ENCODE data around the gene KRTCAP2.
"Not testable (repeated sequence)": the region's sequence is repeated elsewhere in the genome, so short reads cannot be mapped to it uniquely, and the experiment has no call there.

The KRTCAP2 gene

DNA sequence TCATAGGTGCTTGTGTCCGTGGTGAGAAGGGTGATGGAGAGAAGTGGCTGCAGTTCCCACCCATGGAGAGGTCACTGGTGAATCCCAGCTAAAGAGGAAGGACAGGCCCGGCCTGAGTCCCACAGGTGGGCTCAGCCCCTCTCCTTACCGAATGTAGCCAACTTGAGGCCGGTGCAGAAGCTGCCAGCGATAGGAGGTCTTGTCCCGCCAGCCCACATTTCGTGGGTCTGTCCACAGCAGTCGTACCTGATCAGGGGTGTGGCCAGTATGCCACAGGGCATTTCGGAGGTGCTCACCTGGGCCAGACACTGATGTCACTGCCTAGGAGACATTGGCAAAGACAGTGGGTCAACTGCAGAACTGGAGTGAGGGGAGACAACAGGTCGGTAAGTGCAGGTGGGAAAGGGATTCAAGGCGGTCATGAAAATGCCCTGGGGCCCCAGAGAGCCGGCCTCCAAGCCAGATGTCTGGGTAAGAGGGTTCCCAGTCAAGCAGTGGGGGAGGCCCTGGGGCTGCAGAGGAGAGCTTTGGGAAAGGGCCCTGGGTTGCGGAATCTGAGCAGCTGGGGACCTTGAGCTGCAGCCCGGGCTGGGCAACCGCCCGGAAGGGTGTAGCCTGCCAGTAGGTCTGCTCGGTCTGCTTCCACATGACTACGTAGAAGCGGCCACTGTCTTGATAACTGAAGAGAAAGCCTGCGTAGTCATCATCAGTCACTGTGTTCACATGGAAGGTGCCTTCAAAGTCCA is 24.0 kb upstream of the KRTCAP2 start:
- Histone ChIP-seq H3K36me3 (ENCODE audit: insufficient read depth, low read length) (peaks cover 12% of the 10 kb centered on the region), H3K9ac (ENCODE audit: low read depth, low read length) (no peak overlapping the region), H3K4me3 (ENCODE audit: low read length) (no peak overlapping the region), H3K4me1 (ENCODE audit: control insufficient read depth, insufficient read depth, low read length) (peaks cover 28% of the 10 kb centered on the region), H3K4me2 (ENCODE audit: low read length) (no peak overlapping the region), H3K9me3 (replicated peaks; ENCODE audit: low read length) (no peaks in the 10 kb centered on the region), H3K27me3 (ENCODE audit: control insufficient read depth, insufficient read depth, low read length) (no peaks in the 10 kb centered on the region)

DNA sequence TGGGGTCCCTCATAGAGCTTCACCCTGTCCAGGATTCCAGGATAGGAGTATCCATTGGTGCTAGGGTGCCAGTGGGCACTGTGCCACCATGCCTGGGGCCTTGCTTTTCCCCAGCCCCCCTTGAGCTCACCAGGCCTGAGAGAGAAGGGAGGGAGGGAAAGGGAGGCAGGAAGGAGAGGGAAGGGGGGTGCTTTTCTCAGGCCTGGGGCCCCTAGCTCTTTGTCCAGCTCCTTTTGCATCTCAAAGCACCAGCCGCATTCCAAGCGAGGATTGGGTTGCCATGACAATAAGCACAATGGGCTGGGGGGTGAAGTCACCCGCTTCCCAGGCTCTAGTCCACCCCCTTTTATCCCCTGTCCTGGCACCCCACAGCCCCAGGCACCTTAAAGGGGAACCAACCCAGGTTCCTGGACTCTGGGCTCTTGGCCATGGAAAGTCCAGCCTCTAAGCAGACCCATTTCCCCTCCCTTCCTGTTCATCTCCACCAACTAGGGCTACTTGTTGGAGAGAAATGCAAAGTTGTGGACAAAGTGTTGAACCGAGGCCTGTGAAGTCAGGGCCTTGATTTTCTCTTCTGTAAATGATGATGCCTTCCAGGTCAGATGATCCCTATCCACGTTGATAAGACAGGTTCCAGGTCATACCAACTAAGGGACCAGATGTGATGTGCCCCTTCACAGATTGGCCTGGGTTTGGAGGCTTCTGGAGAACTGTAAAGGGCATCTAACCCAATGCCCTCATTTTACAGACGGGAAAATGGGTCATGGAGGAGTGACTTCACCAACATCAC is 23.2 kb upstream of the KRTCAP2 start:
- H3K4me1 ChIP-seq (ENCODE audit: control insufficient read depth, insufficient read depth, low read length), result peaks cover 28% of the 10 kb centered on the region
- no peaks in the 10 kb centered on the region for H3K9me3 ChIP-seq (replicated peaks; ENCODE audit: low read length)
- no peak overlapping the region for H3K9ac ChIP-seq (ENCODE audit: low read depth, low read length)
- H3K4me3 ChIP-seq (ENCODE audit: low read length), result peak overlapping the region; percentile 77
- H3K4me2 ChIP-seq (ENCODE audit: low read length), result peak overlapping the region; percentile 96
- H3K27me3 ChIP-seq (ENCODE audit: control insufficient read depth, insufficient read depth, low read length), result no peaks in the 10 kb centered on the region
- peaks cover 9% of the 10 kb centered on the region for H3K36me3 ChIP-seq (ENCODE audit: insufficient read depth, low read length)

GRCh38 chr1:155195201-155196102 is 22.3 kb upstream of the KRTCAP2 start:
- Histone ChIP-seq H3K9me3 (replicated peaks; ENCODE audit: low read length) (no peaks in the 10 kb centered on the region), H3K36me3 (ENCODE audit: insufficient read depth, low read length) (peaks cover 9% of the 10 kb centered on the region), H3K4me1 (ENCODE audit: control insufficient read depth, insufficient read depth, low read length) (peaks cover 28% of the 10 kb centered on the region), H3K4me3 (ENCODE audit: low read length) (peak overlapping the region; percentile 77), H3K4me2 (ENCODE audit: low read length) (peak overlapping the region; percentile 96), H3K27me3 (ENCODE audit: control insufficient read depth, insufficient read depth, low read length) (no peaks in the 10 kb centered on the region), H3K9ac (ENCODE audit: low read depth, low read length) (peak overlapping the region; percentile 88)

GRCh38 chr1:155193991-155194240 is 20.8 kb upstream of the KRTCAP2 start:
- H3K27me3 ChIP-seq (ENCODE audit: control insufficient read depth, insufficient read depth, low read length); H3K36me3 ChIP-seq (ENCODE audit: insufficient read depth, low read length); H3K9me3 ChIP-seq (replicated peaks; ENCODE audit: low read length): not testable (repeated sequence)
- H3K4me1 ChIP-seq (ENCODE audit: control insufficient read depth, insufficient read depth, low read length), result peaks cover 28% of the 10 kb centered on the region
- H3K4me3 ChIP-seq (ENCODE audit: low read length), result peak overlapping the region; percentile 77
- H3K4me2 ChIP-seq (ENCODE audit: low read length), result peak overlapping the region; percentile 96
- H3K9ac ChIP-seq (ENCODE audit: low read depth, low read length), result peak overlapping the region; percentile 88

- Histone ChIP-seq H3K9me3 (replicated peaks; ENCODE audit: low read length) (no peaks in the 10 kb centered on the region), H3K27me3 (ENCODE audit: control insufficient read depth, insufficient read depth, low read length) (no peaks in the 10 kb centered on the region), H3K4me3 (ENCODE audit: low read length) (peak overlapping the region; percentile 77), H3K9ac (ENCODE audit: low read depth, low read length) (peak overlapping the region; percentile 88), H3K4me2 (ENCODE audit: low read length) (peak overlapping the region; percentile 96), H3K4me1 (ENCODE audit: control insufficient read depth, insufficient read depth, low read length) (peaks cover 28% of the 10 kb centered on the region), H3K36me3 (ENCODE audit: insufficient read depth, low read length) (peaks cover 7% of the 10 kb centered on the region)
Observed at GRCh38 chr1:155193275-155193990, 20.3 kb upstream of the KRTCAP2 start.

GRCh38 chr1:155192346-155193274 is 19.5 kb upstream of the KRTCAP2 start:
- H3K9ac ChIP-seq (ENCODE audit: low read depth, low read length), result peak overlapping the region; percentile 88
- peak overlapping the region; percentile 77 for H3K4me3 ChIP-seq (ENCODE audit: low read length)
- H3K4me2 ChIP-seq (ENCODE audit: low read length), result peak overlapping the region; percentile 96
- no peaks in the 10 kb centered on the region for H3K27me3 ChIP-seq (ENCODE audit: control insufficient read depth, insufficient read depth, low read length)
- peaks cover 28% of the 10 kb centered on the region for H3K4me1 ChIP-seq (ENCODE audit: control insufficient read depth, insufficient read depth, low read length)
- no peaks in the 10 kb centered on the region for H3K36me3 ChIP-seq (ENCODE audit: insufficient read depth, low read length)
- H3K9me3 ChIP-seq (replicated peaks; ENCODE audit: low read length), result no peaks in the 10 kb centered on the region

DNA sequence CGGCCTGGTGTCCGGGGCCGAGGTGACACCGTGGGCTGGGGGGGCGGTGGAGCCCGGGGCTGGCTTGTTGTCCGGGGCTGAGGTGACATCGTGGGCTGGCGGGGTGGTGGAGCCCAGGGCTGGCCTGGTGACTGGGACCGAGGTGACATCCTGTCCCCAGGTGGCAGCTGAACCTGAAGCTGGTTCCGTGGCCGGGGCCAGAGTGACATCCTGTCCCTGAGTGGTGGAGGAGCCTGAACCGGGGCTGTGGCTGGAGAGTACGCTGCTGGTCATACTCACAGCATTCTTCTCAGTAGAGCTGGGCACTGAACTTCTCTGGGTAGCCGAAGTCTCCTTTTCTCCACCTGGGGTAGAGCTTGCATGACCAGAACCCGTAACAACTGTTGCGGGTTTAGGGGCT is 18.8 kb upstream of the KRTCAP2 start:
- peaks cover 28% of the 10 kb centered on the region for H3K4me1 ChIP-seq (ENCODE audit: control insufficient read depth, insufficient read depth, low read length)

GRCh38 chr1:155189926-155190325 is 16.8 kb upstream of the KRTCAP2 start:
- H3K4me1 ChIP-seq (ENCODE audit: control insufficient read depth, insufficient read depth, low read length), result peaks cover 19% of the 10 kb centered on the region
- H3K4me2 ChIP-seq (ENCODE audit: low read length); H3K9me3 ChIP-seq (replicated peaks; ENCODE audit: low read length); H3K27me3 ChIP-seq (ENCODE audit: control insufficient read depth, insufficient read depth, low read length); H3K4me3 ChIP-seq (ENCODE audit: low read length); H3K36me3 ChIP-seq (ENCODE audit: insufficient read depth, low read length); H3K9ac ChIP-seq (ENCODE audit: low read depth, low read length): not testable (repeated sequence)

More for the DNA sequence above, 18.8 kb upstream of the KRTCAP2 start:
- H3K9me3 ChIP-seq (replicated peaks; ENCODE audit: low read length), result no peaks in the 10 kb centered on the region
- H3K36me3 ChIP-seq (ENCODE audit: insufficient read depth, low read length), result no peaks in the 10 kb centered on the region
- H3K4me3 ChIP-seq (ENCODE audit: low read length), result no peak overlapping the region
- H3K4me2 ChIP-seq (ENCODE audit: low read length), result no peak overlapping the region
- no peak overlapping the region for H3K9ac ChIP-seq (ENCODE audit: low read depth, low read length)
- H3K27me3 ChIP-seq (ENCODE audit: control insufficient read depth, insufficient read depth, low read length), result no peaks in the 10 kb centered on the region

GRCh38 chr1:155188268-155188667 is 15.2 kb upstream of the KRTCAP2 start:
- Histone ChIP-seq H3K9me3 (replicated peaks; ENCODE audit: low read length) (no peaks in the 10 kb centered on the region), H3K27me3 (ENCODE audit: control insufficient read depth, insufficient read depth, low read length) (no peaks in the 10 kb centered on the region), H3K4me2 (ENCODE audit: low read length) (no peak overlapping the region), H3K4me3 (ENCODE audit: low read length) (no peak overlapping the region), H3K36me3 (ENCODE audit: insufficient read depth, low read length) (no peaks in the 10 kb centered on the region), H3K9ac (ENCODE audit: low read depth, low read length) (no peak overlapping the region), H3K4me1 (ENCODE audit: control insufficient read depth, insufficient read depth, low read length) (peaks cover 7% of the 10 kb centered on the region)

- Histone ChIP-seq H3K4me3 (ENCODE audit: low read length) (no peak overlapping the region), H3K36me3 (ENCODE audit: insufficient read depth, low read length) (no peaks in the 10 kb centered on the region), H3K4me1 (ENCODE audit: control insufficient read depth, insufficient read depth, low read length) (peaks cover 2% of the 10 kb centered on the region), H3K9me3 (replicated peaks; ENCODE audit: low read length) (no peaks in the 10 kb centered on the region), H3K4me2 (ENCODE audit: low read length) (no peak overlapping the region), H3K27me3 (ENCODE audit: control insufficient read depth, insufficient read depth, low read length) (no peaks in the 10 kb centered on the region), H3K9ac (ENCODE audit: low read depth, low read length) (no peak overlapping the region)
Observed at GRCh38 chr1:155187456-155187891, 14.4 kb upstream of the KRTCAP2 start.
